ENCODE measurements around the gene ZNF501.

DNA sequence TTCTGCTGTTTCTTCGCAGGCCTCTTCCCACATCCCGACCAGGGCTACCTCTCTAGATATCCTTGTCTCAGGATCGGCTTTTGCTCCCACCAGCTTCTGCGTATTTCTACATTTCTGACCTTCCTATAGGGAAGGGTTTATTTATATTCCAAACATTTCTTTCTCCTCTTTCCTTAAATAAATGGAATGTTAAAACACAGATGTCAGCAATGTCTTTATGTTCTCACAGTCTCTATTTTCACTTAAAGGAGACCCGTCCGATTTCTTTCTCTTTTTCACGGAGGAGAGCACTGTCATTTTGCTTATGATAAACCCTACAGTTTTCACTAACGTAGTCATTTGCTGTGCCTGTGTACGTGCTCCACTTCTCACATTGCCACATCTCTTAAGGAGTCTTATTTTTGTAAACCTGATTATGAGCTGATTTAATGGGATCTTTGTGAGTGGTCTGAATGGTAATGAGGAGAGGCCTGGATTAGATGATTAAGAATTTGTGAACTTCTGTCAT lies 32.8 kb downstream of the ZNF501 start:
- TF ChIP-seq REST (IDR thresholded peaks at IDR 0.05; ENCODE audit: borderline replicate concordance) (no peak), MXI1 (conservative IDR thresholded peaks at IDR 0.05; ENCODE audit: poor library complexity, severe bottlenecking) (no peak), EZH2 (IDR thresholded peaks at IDR 0.05; ENCODE audit: borderline replicate concordance, insufficient read depth, low read length, poor library complexity, severe bottlenecking) (no peak), POLR2AphosphoS5 (IDR thresholded peaks at IDR 0.05) (no peak), TAF1 (IDR thresholded peaks at IDR 0.05; ENCODE audit: low read depth) (no peak), RAD21 (conservative IDR thresholded peaks at IDR 0.05) (no peak)
- TF ChIP-seq, protein P1, sequence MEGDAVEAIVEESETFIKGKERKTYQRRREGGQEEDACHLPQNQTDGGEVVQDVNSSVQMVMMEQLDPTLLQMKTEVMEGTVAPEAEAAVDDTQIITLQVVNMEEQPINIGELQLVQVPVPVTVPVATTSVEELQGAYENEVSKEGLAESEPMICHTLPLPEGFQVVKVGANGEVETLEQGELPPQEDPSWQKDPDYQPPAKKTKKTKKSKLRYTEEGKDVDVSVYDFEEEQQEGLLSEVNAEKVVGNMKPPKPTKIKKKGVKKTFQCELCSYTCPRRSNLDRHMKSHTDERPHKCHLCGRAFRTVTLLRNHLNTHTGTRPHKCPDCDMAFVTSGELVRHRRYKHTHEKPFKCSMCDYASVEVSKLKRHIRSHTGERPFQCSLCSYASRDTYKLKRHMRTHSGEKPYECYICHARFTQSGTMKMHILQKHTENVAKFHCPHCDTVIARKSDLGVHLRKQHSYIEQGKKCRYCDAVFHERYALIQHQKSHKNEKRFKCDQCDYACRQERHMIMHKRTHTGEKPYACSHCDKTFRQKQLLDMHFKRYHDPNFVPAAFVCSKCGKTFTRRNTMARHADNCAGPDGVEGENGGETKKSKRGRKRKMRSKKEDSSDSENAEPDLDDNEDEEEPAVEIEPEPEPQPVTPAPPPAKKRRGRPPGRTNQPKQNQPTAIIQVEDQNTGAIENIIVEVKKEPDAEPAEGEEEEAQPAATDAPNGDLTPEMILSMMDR (IDR thresholded peaks at IDR 0.05; ENCODE audit: poor library complexity, severe bottlenecking) = no peak

All from neural cell (in vitro differentiated cells).